H1 (cell line): ENCODE measurements around the gene AP1S1. TPM values are rescaled to one million over a fixed set of nuclear protein-coding genes. Genes with fewer than 3 reads are reported as not detected.
A peak's percentile ranks its signal among the peaks of the same experiment; 100 is the strongest.

Experiments used
- CTCF ChIA-PET: fragments of 300-600 bp; sonication (Branson Sonifier 250); formaldehyde crosslinking; loops from one replicate; lab custom pipeline; 2021; ENCODE audit not compliant: partially characterized antibody; lab: Charles Lee
- POLR2A ChIA-PET: fragments of 300-600 bp; sonication (Branson Sonifier 250); formaldehyde crosslinking; loops from one replicate; lab custom pipeline; 2021; ENCODE audit warnings: inconsistent platforms; ENCODE audit not compliant: partially characterized antibody; lab: Charles Lee
- DNase-seq, 2 experiments: peaks; one replicate each; pipeline versions ENCODE4 v3.0.0 to v3.0.0-alpha.2; 2010 to 2022; ENCODE audit warnings: low spot score in 2 of 2, low read depth in 1 of 2, mixed read lengths in 1 of 2
- FAIRE-seq: peaks from 2 replicates; lab custom pipeline; 2011; peaks lifted over from hg19 to GRCh38; lab: Jason Lieb, UNC
- H2AFZ ChIP-seq: 2 replicates; pipeline ENCODE4 v1.8.1; 2012; ENCODE audit warnings: low read length, inconsistent platforms
- H2AK5ac ChIP-seq: 2 replicates; pipeline ENCODE4 v1.6.1; 2013; ENCODE audit warnings: low read depth, low read length
- H2BK120ac ChIP-seq: replicated peaks from 2 replicates; pipeline ENCODE3; 2013; ENCODE audit warnings: low read depth, low read length, inconsistent platforms
- H2BK12ac ChIP-seq: 2 replicates; pipeline ENCODE4 v1.6.1; 2013; ENCODE audit warnings: low read depth, low read length
- H2BK15ac ChIP-seq: 2 replicates; pipeline ENCODE4 v1.6.1; 2013; ENCODE audit warnings: low read length
- H2BK20ac ChIP-seq: 2 replicates; pipeline ENCODE4 v1.6.1; 2013; ENCODE audit warnings: low read length
- H2BK5ac ChIP-seq: 2 replicates; pipeline ENCODE4 v1.6.1; 2013; ENCODE audit warnings: low read depth, low read length
- H3K14ac ChIP-seq: 2 replicates; pipeline ENCODE4 v1.6.1; 2013; ENCODE audit warnings: inconsistent platforms; ENCODE audit not compliant: insufficient read length
- H3K18ac ChIP-seq: 2 replicates; pipeline ENCODE4 v1.6.1; 2013; ENCODE audit warnings: low read length; ENCODE audit errors: extremely low read depth
- H3K23ac ChIP-seq: 2 replicates; pipeline ENCODE4 v1.6.1; 2013; ENCODE audit warnings: inconsistent platforms; ENCODE audit not compliant: insufficient read length
- H3K23me2 ChIP-seq: 2 replicates; pipeline ENCODE4 v1.6.1; 2013; ENCODE audit warnings: low read depth, low read length
- H3K27ac ChIP-seq: 2 replicates; pipeline ENCODE4 v1.6.1; 2011; ENCODE audit warnings: low read depth, low read length, inconsistent platforms
- H3K27me3 ChIP-seq, 4 experiments: replicated peaks in 1 of 4; 1 replicate in 1 of 4; 2 replicates in 3 of 4; pipeline versions ENCODE4 v1.6.1 to v1.8.1; 2011 to 2013; ENCODE audit warnings: low read length in 3 of 4, mild to moderate bottlenecking in 3 of 4, inconsistent platforms in 2 of 4, mixed read lengths in 2 of 4, moderate library complexity in 1 of 4; ENCODE audit not compliant: control insufficient read depth in 3 of 4, insufficient read depth in 3 of 4; ENCODE audit errors: extremely low read depth in 1 of 4
- H3K36me3 ChIP-seq, 4 experiments: 2 replicates each; pipeline versions ENCODE4 v1.6.1 to v1.8.1; 2011 to 2013; ENCODE audit warnings: mild to moderate bottlenecking in 4 of 4, low read length in 3 of 4, moderate library complexity in 2 of 4, control low read depth in 1 of 4, inconsistent platforms in 1 of 4; ENCODE audit not compliant: insufficient read depth in 4 of 4, control insufficient read depth in 2 of 4
- H3K4ac ChIP-seq: replicated peaks from 2 replicates; pipeline ENCODE3; 2013; ENCODE audit warnings: low read length, low read depth, mixed read lengths, inconsistent platforms; ENCODE audit not compliant: insufficient read length
- H3K4me1 ChIP-seq, 4 experiments: replicated peaks in 1 of 4; 1 replicate in 1 of 4; 2 replicates in 3 of 4; pipeline versions ENCODE4 v1.6.1 to v1.8.1; 2011 to 2013; ENCODE audit warnings: low read length in 3 of 4, inconsistent platforms in 2 of 4, mixed read lengths in 1 of 4; ENCODE audit not compliant: insufficient read depth in 4 of 4, control insufficient read depth in 3 of 4
- H3K4me2 ChIP-seq, 2 experiments: 2 replicates each; pipeline versions ENCODE4 v1.6.1 to v1.8.1; 2011 to 2013; ENCODE audit warnings: low read depth in 2 of 2, low read length in 2 of 2, control low read depth in 1 of 2, inconsistent platforms in 1 of 2, mild to moderate bottlenecking in 1 of 2; ENCODE audit not compliant: insufficient read depth in 1 of 2
- H3K4me3 ChIP-seq, 4 experiments: fragments of 200-600, 300-600 bp in 1 of 4; sonication (generic), shearing (Covaris generic), sonication (Bioruptor Twin) in 1 of 4; 2 replicates each; pipeline versions ENCODE4 v1.5.1 to v1.8.1; 2011 to 2016; ENCODE audit warnings: low read length in 4 of 4, low read depth in 3 of 4, control low read depth in 2 of 4, inconsistent platforms in 2 of 4, mild to moderate bottlenecking in 2 of 4, mixed read lengths in 1 of 4, moderate library complexity in 1 of 4; ENCODE audit not compliant: insufficient read depth in 2 of 4; ENCODE audit errors: extremely low read depth in 1 of 4
- H3K56ac ChIP-seq: replicated peaks from 2 replicates; pipeline ENCODE3; 2013; ENCODE audit warnings: low read depth, mild to moderate bottlenecking, mixed read lengths, low read length, inconsistent platforms; ENCODE audit not compliant: insufficient read length
- H3K79me1 ChIP-seq: 2 replicates; pipeline ENCODE4 v1.6.1; 2013; ENCODE audit warnings: low read depth, low read length, control low read depth
- H3K79me2 ChIP-seq, 2 experiments: 2 replicates each; pipeline versions ENCODE4 v1.6.1 to v1.8.1; 2012 to 2013; ENCODE audit warnings: low read length in 2 of 2, mild to moderate bottlenecking in 2 of 2, inconsistent platforms in 1 of 2; ENCODE audit not compliant: insufficient read depth in 2 of 2, control insufficient read depth in 1 of 2
- H3K9ac ChIP-seq, 4 experiments: replicated peaks in 1 of 4; 1 replicate in 1 of 4; 2 replicates in 3 of 4; pipeline versions ENCODE4 v1.6.1 to v1.8.1; 2011 to 2013; ENCODE audit warnings: low read depth in 3 of 4, low read length in 3 of 4, control low read depth in 2 of 4, mild to moderate bottlenecking in 2 of 4, moderate library complexity in 2 of 4, inconsistent platforms in 1 of 4; ENCODE audit errors: extremely low read depth in 1 of 4
- H3K9me3 ChIP-seq, 2 experiments: 2 replicates each; pipeline versions ENCODE4 v1.6.1 to v1.8.1; 2012 to 2013; ENCODE audit warnings: mild to moderate bottlenecking in 2 of 2, moderate library complexity in 2 of 2, control low read depth in 1 of 2, inconsistent platforms in 1 of 2, low read depth in 1 of 2, low read length in 1 of 2, mixed read lengths in 1 of 2; ENCODE audit not compliant: insufficient read depth in 2 of 2
- H4K20me1 ChIP-seq, 2 experiments: replicated peaks in 1 of 2; 2 replicates each; pipeline versions ENCODE3 to v1.8.1; 2011 to 2013; ENCODE audit warnings: inconsistent platforms in 2 of 2, low read length in 2 of 2, mild to moderate bottlenecking in 1 of 2; ENCODE audit not compliant: insufficient read depth in 2 of 2, control insufficient read depth in 1 of 2
- H4K5ac ChIP-seq: 2 replicates; pipeline ENCODE4 v1.6.1; 2013; ENCODE audit warnings: low read length, low read depth, mixed read lengths, inconsistent platforms; ENCODE audit not compliant: insufficient read length
- H4K8ac ChIP-seq: 2 replicates; pipeline ENCODE4 v1.8.0; 2013; ENCODE audit warnings: mild to moderate bottlenecking, moderate library complexity, low read length, inconsistent platforms; ENCODE audit not compliant: insufficient read depth; ENCODE audit errors: extremely low read depth
- H4K91ac ChIP-seq: replicated peaks from 2 replicates; pipeline ENCODE3; 2013; ENCODE audit warnings: low read length, mixed read lengths, inconsistent platforms; ENCODE audit not compliant: insufficient read length
- ASH2L ChIP-seq: fragments of 200-600, 300-600 bp; sonication (generic); IDR thresholded peaks from one replicate; pipeline ENCODE4 v1.7.1; 2017; ENCODE audit warnings: low read length
- ATF2 ChIP-seq: IDR thresholded peaks from 2 replicates; pipeline ENCODE4 v1.6.1; 2012; ENCODE audit warnings: low read length, inconsistent platforms
- CBX8 ChIP-seq: fragments of 300-800, 300-1000 bp; sonication (generic); IDR thresholded peaks from 2 replicates; pipeline ENCODE4 v1.7.1; 2016; ENCODE audit warnings: low read depth, low read length, borderline replicate concordance
- CEBPB ChIP-seq: IDR thresholded peaks from 2 replicates; pipeline ENCODE4 v1.6.1; 2012; ENCODE audit warnings: low read depth, low read length
- CREB1 ChIP-seq: IDR thresholded peaks from 2 replicates; pipeline ENCODE4 v1.6.1; 2012; ENCODE audit warnings: inconsistent platforms
- KDM1A ChIP-seq: fragments of 200-600, 300-600 bp; sonication (generic); IDR thresholded peaks from 2 replicates; pipeline ENCODE4 v1.7.1; 2016; ENCODE audit warnings: mild to moderate bottlenecking, low read length, borderline replicate concordance
- NANOG ChIP-seq: IDR thresholded peaks from 2 replicates; pipeline ENCODE4 v1.6.1; 2011; ENCODE audit warnings: low read length, low read depth, mild to moderate bottlenecking, inconsistent platforms; ENCODE audit not compliant: insufficient read depth, poor library complexity, severe bottlenecking
- RNF2 ChIP-seq: fragments of 200-900, 300-1000 bp; sonication (generic); IDR thresholded peaks from 2 replicates; pipeline ENCODE4 v1.7.1; 2016; ENCODE audit warnings: borderline replicate concordance, low read depth, mild to moderate bottlenecking, antibody characterized with exemption, low read length; ENCODE audit not compliant: poor library complexity, severe bottlenecking; ENCODE audit errors: missing control alignments
- RXRA ChIP-seq: IDR thresholded peaks from 2 replicates; pipeline ENCODE4 v1.6.1; 2011; ENCODE audit warnings: low read depth, mild to moderate bottlenecking, low read length, moderate library complexity; ENCODE audit not compliant: insufficient read depth
- SAP30 ChIP-seq: fragments of 300-600 bp; sonication (generic); IDR thresholded peaks from 2 replicates; pipeline ENCODE4 v1.7.1; 2012; ENCODE audit warnings: low read length, moderate library complexity, mild to moderate bottlenecking, inconsistent platforms; ENCODE audit not compliant: insufficient read depth, insufficient replicate concordance
- TBP ChIP-seq: IDR thresholded peaks from 2 replicates; pipeline ENCODE4 v1.6.1; 2011; ENCODE audit warnings: low read depth, low read length, improper control_type of control experiment
- TEAD4 ChIP-seq: IDR thresholded peaks from 2 replicates; pipeline ENCODE4 v1.6.1; 2012; ENCODE audit warnings: low read depth, low read length, inconsistent platforms, mixed read lengths
- YY1 ChIP-seq: IDR thresholded peaks from 2 replicates; pipeline ENCODE4 v1.6.1; 2011; ENCODE audit warnings: low read depth, mild to moderate bottlenecking, low read length
- WGBS, 2 experiments: shearing (Covaris generic) in 1 of 2; methylation state at CpG; one replicate each; pipeline versions ENCODE4 v1.1.6 to v1.1.7; 2013 to 2015; ENCODE audit warnings: low lambda C conversion rate in 2 of 2, mixed read lengths in 2 of 2, inconsistent platforms in 1 of 2, low coverage in 1 of 2, missing lambda C conversion rate in 1 of 2; ENCODE audit not compliant: insufficient replicate concordance in 2 of 2, insufficient coverage in 1 of 2, insufficient read length in 1 of 2; ENCODE audit errors: extremely low coverage in 1 of 2, missing lambda C conversion rate in 1 of 2; 5-methylcytosine and 5-hydroxymethylcytosine counted together
- polyA plus RNA-seq, 7 experiments: library from polyadenylated mRNA; depleted of rRNA in 3 of 7; stranded (reverse) in 5 of 7; unstranded in 2 of 7; fragments of >200 nt in 5 of 7; fragments of 200-250 nt in 2 of 7; gene quantifications; 1 replicate in 5 of 7; 2 replicates in 1 of 7; 4 replicates in 1 of 7; pipeline versions ENCODE4 v1.2.1 to v1.2.3, GENCODE V29; 2011 to 2013; ENCODE audit warnings: missing spikeins in 2 of 7, mixed read lengths in 2 of 7
- total RNA-seq: library from RNA; stranded (reverse); fragmentation: NEBNext Ultra II Directional; extraction: Animal tissue kit (Norgen Biotek cat#: 25700); gene quantifications from 2 replicates; pipeline ENCODE4 v1.2.1, GENCODE V29; 2021

AP1S1 gene
- total and polyA plus RNA-seq, 2 of the 8 experiments (the other 6 are each of a cell fraction or from before 2014, with no cell fraction given), result 56.1 to 59.3 TPM

GRCh38 chr7:101119876-101120275 is 34.4 kb upstream of the AP1S1 start:
- no peak overlapping the region for H2BK120ac ChIP-seq
- CTCF ChIA-PET, result interaction anchor here (0.9 to 1.9 kb wide), 3 partner anchors 16 to 42 kb away, joined by 3 to 5 read pairs (median 3); no protein-coding TSS in a partner anchor
- H3K23me2 ChIP-seq, result no peaks in the 10 kb centered on the region
- no peak overlapping the region for H2BK15ac ChIP-seq
- H2AFZ ChIP-seq, result no peak overlapping the region
- peaks cover 3 to 8% (median 6%) of the 10 kb centered on the region in 4 experiments; a peak in 6 of 7 replicates for H3K4me1 ChIP-seq
- H3K4ac ChIP-seq, result no peak overlapping the region
- no peak overlapping the region for H4K91ac ChIP-seq
- H3K79me2 ChIP-seq, result no peaks in the 10 kb centered on the region
- no peaks in the 10 kb centered on the region for H4K20me1 ChIP-seq
- H3K9ac ChIP-seq, result no peak overlapping the region
- H3K4me3 ChIP-seq, result no peak overlapping the region
- no peaks in the 10 kb centered on the region for H3K79me1 ChIP-seq
- H3K56ac ChIP-seq, result no peak overlapping the region
- H4K5ac ChIP-seq, result no peak overlapping the region
- no peaks in the 10 kb centered on the region for H3K36me3 ChIP-seq
- 82% methylated on average over 10 of the region's 10 CpGs; no CpG with 5 or more reads in 1 of the 2 experiments for WGBS, 2 experiments
- H2AK5ac ChIP-seq, result no peak overlapping the region
- no peak overlapping the region for H3K23ac ChIP-seq
- H2BK20ac ChIP-seq, result no peak overlapping the region
- no peak overlapping the region for H3K18ac ChIP-seq
- no peaks in the 10 kb centered on the region for H3K27me3 ChIP-seq
- DNase-seq, result no peak
- no peak overlapping the region for H3K27ac ChIP-seq
- no peak overlapping the region for H3K4me2 ChIP-seq
- no peak overlapping the region for H3K14ac ChIP-seq
- no peak for FAIRE-seq
- H2BK12ac ChIP-seq, result peak overlapping the region; percentile 41; the same call in 1 of the 2 replicates
- POLR2A ChIA-PET, result no interaction called here
- H4K8ac ChIP-seq, result no peak overlapping the region
- H3K9me3 ChIP-seq, result no peaks in the 10 kb centered on the region
- H2BK5ac ChIP-seq, result no peak overlapping the region
- no peak for TF ChIP-seq NANOG
- no peak for TF ChIP-seq RNF2
- TF ChIP-seq ASH2L, result no peak
- TF ChIP-seq SAP30, result no peak
- TF ChIP-seq RXRA, result no peak
- TF ChIP-seq YY1, result no peak
- no peak for TF ChIP-seq TBP
- no peak for TF ChIP-seq ATF2
- TF ChIP-seq CEBPB, result no peak
- TF ChIP-seq TEAD4, result no peak
- no peak for TF ChIP-seq CBX8
- no peak for TF ChIP-seq CREB1
- no peak for TF ChIP-seq KDM1A
